Keratinocyte (primary cell): ENCODE data around the gene MYOT. TPM values are rescaled to one million over a fixed set of nuclear protein-coding genes. Genes with fewer than 3 reads are reported as not detected.

Experiments used
- DNase-seq: peaks from one replicate; pipeline ENCODE4 v3.0.0-alpha.2; 2011; ENCODE audit warnings: low read depth, missing footprints, low spot score
- FAIRE-seq: peaks from 2 replicates; lab custom pipeline; 2011; peaks lifted over from hg19 to GRCh38; lab: Jason Lieb, UNC
- H2AFZ ChIP-seq: 2 replicates; pipeline ENCODE4 v1.6.0; 2012; ENCODE audit warnings: low read length, control low read depth, inconsistent platforms; ENCODE audit not compliant: control insufficient read depth
- H3K27ac ChIP-seq: 2 replicates; pipeline ENCODE4 v1.5.1; 2011; ENCODE audit warnings: low read length; ENCODE audit not compliant: control insufficient read depth, insufficient read depth
- H3K27me3 ChIP-seq: 3 replicates; pipeline ENCODE4 v1.6.0; 2011; ENCODE audit warnings: low read length; ENCODE audit not compliant: control insufficient read depth, insufficient read depth; ENCODE audit errors: extremely low read depth
- H3K36me3 ChIP-seq, 2 experiments: 2 replicates in 1 of 2; 3 replicates in 1 of 2; pipeline ENCODE4 v1.5.1; 2011; ENCODE audit warnings: low read length in 2 of 2, mild to moderate bottlenecking in 1 of 2; ENCODE audit not compliant: control insufficient read depth in 2 of 2, insufficient read depth in 2 of 2; ENCODE audit errors: extremely low read depth in 1 of 2
- H3K4me1 ChIP-seq: 3 replicates; pipeline ENCODE4 v1.5.1; 2011; ENCODE audit warnings: low read length; ENCODE audit not compliant: control insufficient read depth, insufficient read depth; ENCODE audit errors: extremely low read depth
- H3K4me2 ChIP-seq: 3 replicates; pipeline ENCODE4 v1.6.0; 2011; ENCODE audit warnings: low read depth, low read length; ENCODE audit not compliant: control insufficient read depth, insufficient read depth; ENCODE audit errors: extremely low read depth
- H3K4me3 ChIP-seq, 3 experiments: fragments of 200-600 bp in 1 of 3; sonication (generic) in 1 of 3; 2 replicates in 2 of 3; 3 replicates in 1 of 3; pipeline ENCODE4 v1.5.1; 2011 to 2016; ENCODE audit warnings: low read length in 3 of 3, mild to moderate bottlenecking in 3 of 3, control low read depth in 2 of 3, inconsistent platforms in 1 of 3, low read depth in 1 of 3, mixed read lengths in 1 of 3, mixed run types in 1 of 3, moderate library complexity in 1 of 3; ENCODE audit not compliant: control insufficient read depth in 2 of 3, insufficient read depth in 2 of 3; ENCODE audit errors: extremely low read depth in 1 of 3
- H3K79me2 ChIP-seq: 2 replicates; pipeline ENCODE4 v1.6.0; 2012; ENCODE audit warnings: low read length; ENCODE audit not compliant: control insufficient read depth, insufficient read depth
- H3K9ac ChIP-seq: 3 replicates; pipeline ENCODE4 v1.6.0; 2011; ENCODE audit warnings: low read length; ENCODE audit not compliant: control insufficient read depth, insufficient read depth; ENCODE audit errors: extremely low read depth
- H3K9me1 ChIP-seq: 3 replicates; pipeline ENCODE4 v1.6.0; 2011; ENCODE audit warnings: low read length; ENCODE audit not compliant: control insufficient read depth, insufficient read depth; ENCODE audit errors: extremely low read depth
- H3K9me3 ChIP-seq: 2 replicates; pipeline ENCODE4 v1.5.1; 2012; ENCODE audit warnings: low read depth, low read length; ENCODE audit not compliant: control insufficient read depth
- H4K20me1 ChIP-seq: 3 replicates; pipeline ENCODE4 v1.6.0; 2011; ENCODE audit warnings: low read length; ENCODE audit not compliant: control insufficient read depth, insufficient read depth; ENCODE audit errors: extremely low read depth
- CTCF ChIP-seq, 3 experiments: IDR thresholded peaks in 1 of 3; conservative IDR thresholded peaks in 1 of 3; optimal IDR thresholded peaks in 1 of 3; 2 replicates in 2 of 3; 3 replicates in 1 of 3; pipeline versions ENCODE3 to v1.5.1; 2011; ENCODE audit warnings: low read length in 3 of 3, mild to moderate bottlenecking in 3 of 3, moderate library complexity in 2 of 3, control low read depth in 1 of 3, inconsistent platforms in 1 of 3; ENCODE audit not compliant: insufficient read depth in 2 of 3; ENCODE audit errors: extremely low read depth in 1 of 3
- EZH2 ChIP-seq: IDR thresholded peaks from one replicate; pipeline ENCODE4 v1.6.1; 2012; ENCODE audit warnings: inconsistent platforms, mild to moderate bottlenecking, low read length, moderate library complexity
- dilution Hi-C: fragments of 300-500 bp; cut with MboI; formaldehyde crosslinking; loops from one replicate; pipeline ENCODE4 v1.7.0; 2020; ENCODE audit warnings: low sequenced_read_pairs; ENCODE audit not compliant: extremely low pct_ligation_motif_present
- polyA plus RNA-seq, 5 experiments: library from polyadenylated mRNA; depleted of rRNA in 3 of 5; stranded (reverse) in 3 of 5; stranded (forward) in 1 of 5; unstranded in 1 of 5; fragments of >200 nt; gene quantifications; 1 replicate in 1 of 5; 2 replicates in 3 of 5; 3 replicates in 1 of 5; pipeline versions ENCODE4 v1.2.1 to v1.2.3, GENCODE V29; 2011 to 2012; ENCODE audit warnings: missing spikeins in 2 of 5, low read depth in 1 of 5, low replicate concordance in 1 of 5

MYOT gene
- polyA plus RNA-seq, 1 donor (not counting 4 experiments of a cell fraction or from before 2014, with no cell fraction given) = 0.55 TPM

GRCh38 chr5:137825165-137825564, 42.5 kb upstream of the MYOT start:
- no peak overlapping the region for H3K4me3 ChIP-seq
- no peak overlapping the region for H2AFZ ChIP-seq
- DNase-seq (no peak), FAIRE-seq (no peak)
- no peaks in the 10 kb centered on the region for H3K36me3 ChIP-seq
- H3K9me3 ChIP-seq = no peaks in the 10 kb centered on the region
- no peaks in the 10 kb centered on the region for H3K79me2 ChIP-seq
- no peak for TF ChIP-seq EZH2
- no peak for TF ChIP-seq CTCF (optimal IDR thresholded peaks at IDR 0.05 in 1 of 3, IDR thresholded peaks at IDR 0.05 in 1 of 3, conservative IDR thresholded peaks at IDR 0.05 in 1 of 3; ENCODE audit: extremely low read depth in 1 of 3, insufficient read depth in 2 of 3, low read length in 3 of 3)
- H3K4me2 ChIP-seq = no peak overlapping the region
- no peak overlapping the region for H3K27ac ChIP-seq
- no peaks in the 10 kb centered on the region for H3K4me1 ChIP-seq
- H3K9ac ChIP-seq = no peak overlapping the region
- H4K20me1 ChIP-seq = no peaks in the 10 kb centered on the region
- dilution Hi-C loops = no loop called here
- no peaks in the 10 kb centered on the region for H3K9me1 ChIP-seq
- H3K27me3 ChIP-seq = no peaks in the 10 kb centered on the region

- Histone ChIP-seq H2AFZ (no peak overlapping the region), H3K27ac (no peak overlapping the region), H3K36me3 (no peaks in the 10 kb centered on the region), H3K27me3 (no peaks in the 10 kb centered on the region), H3K9ac (no peak overlapping the region), H3K9me1 (no peaks in the 10 kb centered on the region), H3K4me1 (no peaks in the 10 kb centered on the region), H3K4me3 (no peak overlapping the region), H3K4me2 (no peak overlapping the region), H4K20me1 (no peaks in the 10 kb centered on the region), H3K9me3 (no peaks in the 10 kb centered on the region), H3K79me2 (no peaks in the 10 kb centered on the region)
- FAIRE-seq = no peak
- dilution Hi-C loops = no loop called here
- no peak for DNase-seq
- no peak for TF ChIP-seq EZH2
- TF ChIP-seq CTCF (optimal IDR thresholded peaks at IDR 0.05 in 1 of 3, IDR thresholded peaks at IDR 0.05 in 1 of 3, conservative IDR thresholded peaks at IDR 0.05 in 1 of 3; ENCODE audit: extremely low read depth in 1 of 3, insufficient read depth in 2 of 3, low read length in 3 of 3) = no peak
Measured at GRCh38 chr5:137826067-137826466, 41.6 kb upstream of the MYOT start.
